Breast epithelium (tissue), 4 donors: Measurements from ENCODE around the gene PTOV1. TPM values are rescaled to one million over a fixed set of nuclear protein-coding genes. Genes with fewer than 3 reads are reported as not detected.

Source experiments
- DNase-seq, 2 donors: peaks; one replicate each; pipeline ENCODE4 v3.0.0-alpha.2; 2019; ENCODE audit warnings: low spot score in 2 of 2
- H3K27ac ChIP-seq, 2 donors: fragments of 200-600 bp; sonication (generic) in 1 of 2; one replicate each; pipeline ENCODE4 v1.5.1; 2016 to 2019; ENCODE audit warnings: mild to moderate bottlenecking in 1 of 2
- H3K27me3 ChIP-seq, 2 donors: fragments of 200-600 bp; sonication (generic) in 1 of 2; one replicate each; pipeline versions ENCODE4 v1.5.1 to v1.6.0; 2017 to 2019; ENCODE audit warnings: control low read depth in 1 of 2, mild to moderate bottlenecking in 1 of 2
- H3K36me3 ChIP-seq: fragments of 200-600 bp; one replicate; pipeline ENCODE4 v1.5.1; 2019
- H3K4me1 ChIP-seq, 2 donors: fragments of 200-600 bp; sonication (generic); one replicate each; pipeline ENCODE4 v1.5.1; 2016 to 2019; ENCODE audit warnings: control low read depth in 1 of 2
- H3K4me3 ChIP-seq, 3 donors: fragments of 200-600 bp; sonication (generic); 1 replicate in 2 of 3; 2 replicates in 1 of 3; pipeline ENCODE4 v1.5.1; 2016 to 2019; ENCODE audit warnings: mild to moderate bottlenecking in 3 of 3, moderate library complexity in 2 of 3
- H3K9me3 ChIP-seq, 2 donors: fragments of 200-600 bp; sonication (generic) in 1 of 2; one replicate each; pipeline ENCODE4 v1.5.1; 2016 to 2019; ENCODE audit warnings: control low read depth in 1 of 2
- POLR2A ChIP-seq: fragments of 450-650 bp; IDR thresholded peaks from one replicate; pipeline ENCODE4 v1.6.1; 2016; ENCODE audit warnings: antibody characterized with exemption, mild to moderate bottlenecking, moderate library complexity
- POLR2AphosphoS5 ChIP-seq, 3 donors: sonication (generic); formaldehyde crosslinking; IDR thresholded peaks; one replicate each; pipeline ENCODE4 v1.6.1; 2017; ENCODE audit warnings: antibody characterized with exemption in 3 of 3
- intact Hi-C: fragments of 100-400 bp; cut with DNase I; formaldehyde crosslinking; loops from one replicate; pipeline ENCODE4 v1.15.1; 2023; ENCODE audit warnings: low total_unique reads
- total RNA-seq, 3 donors: library from RNA; depleted of rRNA; stranded (reverse); fragments of >200 nt; gene quantifications; one replicate each; pipeline ENCODE4 v1.1.0, GENCODE V29; 2016
- TF ChIP-seq, protein P1 (sequence below), 3 donors: fragments of 450-650 bp; IDR thresholded peaks; one replicate each; pipeline ENCODE4 v1.5.1; 2016 to 2017; ENCODE audit warnings: antibody characterized with exemption in 3 of 3, mild to moderate bottlenecking in 3 of 3, moderate library complexity in 3 of 3

PTOV1 gene
- total RNA-seq, 3 donors from 2014 or later = 45.1 to 95.0 (median 90.3) TPM

DNA sequence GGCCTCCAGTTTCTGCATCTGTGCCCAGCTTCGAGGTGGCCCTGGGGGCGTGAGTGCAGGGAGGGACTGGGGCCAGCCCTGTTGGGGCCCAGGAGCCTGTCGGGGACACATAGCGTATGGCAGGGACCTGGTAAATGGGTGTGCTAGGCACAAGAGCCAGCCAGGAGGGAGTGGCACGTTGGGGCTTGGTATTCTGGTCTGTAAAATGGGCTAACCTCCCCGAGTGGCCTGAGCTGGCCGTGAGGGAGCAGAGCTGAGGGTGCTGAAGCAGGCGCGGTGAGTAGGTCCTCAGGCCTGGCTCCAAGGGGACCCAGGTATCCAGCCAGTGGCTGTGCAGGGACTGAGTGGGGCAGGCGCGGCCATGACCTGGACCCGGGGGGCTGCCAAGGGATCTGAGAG, 4.3 kb downstream of the PTOV1 start:
- H3K4me1 ChIP-seq = peaks cover 0 to 9% of the 10 kb centered on the region in 2 donors
- no peaks in the 10 kb centered on the region for H3K27me3 ChIP-seq
- H3K4me3 ChIP-seq = no peak overlapping the region
- intact Hi-C loops = no loop called here
- DNase-seq = no peak
- peaks cover 3% of the 10 kb centered on the region for H3K36me3 ChIP-seq
- TF ChIP-seq POLR2A = no peak
- TF ChIP-seq POLR2AphosphoS5 (IDR thresholded peaks at IDR 0.05) = no peak
- no peaks in the 10 kb centered on the region for H3K9me3 ChIP-seq
- H3K27ac ChIP-seq = peak overlapping the region; percentile 15 to 50

DNA sequence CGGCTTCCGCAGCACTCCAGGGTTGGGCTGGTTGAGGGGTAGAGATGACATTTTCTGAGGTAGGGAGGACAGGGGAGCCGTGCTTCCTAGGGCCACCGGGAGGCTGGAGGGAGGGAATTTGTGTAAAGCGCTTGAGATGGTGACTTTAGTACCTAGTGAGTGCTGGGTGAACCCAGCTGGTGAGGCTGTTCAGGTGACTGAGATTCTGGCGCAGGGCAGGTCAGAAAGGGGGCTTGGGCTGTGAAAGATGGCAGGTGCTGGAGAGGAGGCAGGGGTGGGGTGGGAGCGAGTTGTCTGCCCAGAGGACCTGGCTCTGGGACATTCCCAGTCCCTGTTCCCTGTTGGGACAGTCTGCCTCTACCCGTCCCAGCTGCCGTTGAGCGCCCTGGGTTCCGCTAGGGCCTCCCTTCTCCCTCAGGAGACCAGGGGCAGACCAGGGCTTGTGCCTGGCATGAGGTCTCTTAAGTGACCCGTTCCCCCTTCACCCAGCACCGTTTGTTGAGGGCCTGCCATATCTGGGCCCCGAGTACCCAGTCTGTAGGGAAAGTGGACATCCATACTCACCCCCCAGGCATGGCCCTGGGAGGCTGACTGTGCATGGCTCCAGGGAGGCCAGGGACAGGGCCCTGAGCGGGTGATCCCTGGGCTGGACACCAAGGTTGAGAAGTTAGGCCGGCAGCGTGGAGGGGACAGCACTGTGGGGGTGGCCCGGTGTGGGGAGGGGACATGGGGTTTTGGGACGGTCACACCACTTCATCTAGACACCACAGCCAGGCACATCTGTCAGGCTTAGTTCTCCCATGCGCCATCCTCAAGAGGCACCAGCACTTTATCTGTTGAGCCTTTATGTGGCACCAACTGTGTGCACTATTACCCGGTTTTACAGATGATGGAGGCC, 5.0 kb downstream of the PTOV1 start:
- H3K27ac ChIP-seq = peak overlapping the region; percentile 15 to 50
- intact Hi-C loops = no loop called here
- no peak overlapping the region for H3K4me3 ChIP-seq
- peaks cover 3% of the 10 kb centered on the region for H3K36me3 ChIP-seq
- TF ChIP-seq, protein P1, sequence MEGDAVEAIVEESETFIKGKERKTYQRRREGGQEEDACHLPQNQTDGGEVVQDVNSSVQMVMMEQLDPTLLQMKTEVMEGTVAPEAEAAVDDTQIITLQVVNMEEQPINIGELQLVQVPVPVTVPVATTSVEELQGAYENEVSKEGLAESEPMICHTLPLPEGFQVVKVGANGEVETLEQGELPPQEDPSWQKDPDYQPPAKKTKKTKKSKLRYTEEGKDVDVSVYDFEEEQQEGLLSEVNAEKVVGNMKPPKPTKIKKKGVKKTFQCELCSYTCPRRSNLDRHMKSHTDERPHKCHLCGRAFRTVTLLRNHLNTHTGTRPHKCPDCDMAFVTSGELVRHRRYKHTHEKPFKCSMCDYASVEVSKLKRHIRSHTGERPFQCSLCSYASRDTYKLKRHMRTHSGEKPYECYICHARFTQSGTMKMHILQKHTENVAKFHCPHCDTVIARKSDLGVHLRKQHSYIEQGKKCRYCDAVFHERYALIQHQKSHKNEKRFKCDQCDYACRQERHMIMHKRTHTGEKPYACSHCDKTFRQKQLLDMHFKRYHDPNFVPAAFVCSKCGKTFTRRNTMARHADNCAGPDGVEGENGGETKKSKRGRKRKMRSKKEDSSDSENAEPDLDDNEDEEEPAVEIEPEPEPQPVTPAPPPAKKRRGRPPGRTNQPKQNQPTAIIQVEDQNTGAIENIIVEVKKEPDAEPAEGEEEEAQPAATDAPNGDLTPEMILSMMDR (IDR thresholded peaks at IDR 0.05) = no peak
- TF ChIP-seq POLR2AphosphoS5 (IDR thresholded peaks at IDR 0.05) (no peak), POLR2A (no peak)
- H3K27me3 ChIP-seq = no peaks in the 10 kb centered on the region
- no peaks in the 10 kb centered on the region for H3K9me3 ChIP-seq
- DNase-seq = no peak
- peaks cover 0 to 9% of the 10 kb centered on the region in 2 donors for H3K4me1 ChIP-seq

DNA sequence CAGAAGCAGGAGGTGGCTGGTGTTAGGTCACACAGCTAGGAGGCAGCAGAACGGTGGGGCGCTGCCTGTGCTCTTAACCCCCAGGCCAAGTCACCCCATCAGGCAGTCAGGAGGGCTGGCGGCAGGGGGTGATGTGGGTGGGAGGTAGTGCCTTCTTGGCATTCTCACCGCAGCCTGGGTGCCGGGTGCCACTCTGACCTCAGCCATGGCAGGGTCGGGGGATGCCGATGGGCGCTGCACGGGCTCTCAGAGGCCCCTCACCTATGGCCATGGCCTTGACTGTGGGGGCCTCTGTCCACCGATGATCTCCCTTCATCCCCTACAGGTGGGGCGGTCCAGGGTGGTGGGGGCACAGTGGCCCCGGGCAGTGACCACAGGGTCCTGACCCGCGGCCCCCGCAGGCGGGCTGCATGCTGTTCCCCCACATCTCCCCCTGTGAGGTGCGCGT, 5.6 kb downstream of the PTOV1 start:
- Histone ChIP-seq H3K27me3 (no peaks in the 10 kb centered on the region), H3K27ac (peak overlapping the region in 1 of 2 donors; percentile 50), H3K36me3 (peaks cover 3% of the 10 kb centered on the region), H3K4me1 (peaks cover 0 to 9% of the 10 kb centered on the region in 2 donors), H3K4me3 (no peak overlapping the region), H3K9me3 (no peaks in the 10 kb centered on the region)
- no peak for TF ChIP-seq POLR2AphosphoS5 (IDR thresholded peaks at IDR 0.05)
- TF ChIP-seq, protein P1 (IDR thresholded peaks at IDR 0.05) = no peak
- TF ChIP-seq POLR2A = no peak
- DNase-seq = no peak
- intact Hi-C loops = no loop called here

DNA sequence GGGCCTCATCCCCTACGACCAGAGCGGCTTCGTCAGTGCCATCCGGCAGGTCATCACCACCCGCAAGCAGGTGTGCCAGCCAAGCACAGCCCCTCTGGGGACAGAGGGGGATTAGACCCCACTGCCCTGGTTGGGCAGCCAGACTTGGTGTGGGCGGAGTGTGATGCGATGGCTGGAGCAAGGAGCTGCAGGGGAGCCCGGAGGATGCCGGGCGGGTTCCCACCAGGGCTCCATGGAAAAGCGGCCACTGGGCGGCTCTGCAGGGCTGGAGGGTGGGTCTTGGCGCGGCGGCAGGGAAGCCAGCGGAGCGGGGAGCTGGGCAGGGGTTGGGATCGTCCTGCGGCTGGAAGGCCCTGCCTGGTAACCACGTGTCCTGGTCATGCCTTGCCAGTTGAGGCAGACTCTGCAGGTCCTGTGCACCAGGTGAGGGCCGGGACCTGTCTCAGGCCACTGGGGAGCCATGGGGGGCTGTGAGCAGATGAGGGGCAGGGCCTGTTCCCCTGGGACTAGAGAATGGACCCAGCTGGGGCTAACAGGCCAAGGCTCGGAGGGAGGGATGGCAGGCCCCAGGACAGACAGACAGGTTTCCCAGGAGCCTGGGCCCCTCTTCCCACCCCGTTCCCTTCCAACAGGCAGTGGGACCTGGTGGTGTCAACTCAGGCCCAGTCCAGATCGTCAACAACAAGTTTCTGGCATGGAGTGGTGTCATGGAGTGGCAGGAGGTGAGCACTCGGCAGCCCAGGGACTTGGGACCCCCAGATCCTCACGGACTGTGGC, 6.3 kb downstream of the PTOV1 start:
- H3K4me1 ChIP-seq = peaks cover 0 to 6% of the 10 kb centered on the region in 2 donors
- no peaks in the 10 kb centered on the region for H3K27me3 ChIP-seq
- DNase-seq = no peak
- H3K27ac ChIP-seq = peak overlapping the region in 1 of 2 donors; percentile 7
- intact Hi-C loops = no loop called here
- H3K9me3 ChIP-seq = no peaks in the 10 kb centered on the region
- no peak overlapping the region for H3K4me3 ChIP-seq
- TF ChIP-seq POLR2A (no peak), POLR2AphosphoS5 (IDR thresholded peaks at IDR 0.05) (no peak)
- TF ChIP-seq, protein P1 (IDR thresholded peaks at IDR 0.05) = no peak
- H3K36me3 ChIP-seq = peaks cover 3% of the 10 kb centered on the region

DNA sequence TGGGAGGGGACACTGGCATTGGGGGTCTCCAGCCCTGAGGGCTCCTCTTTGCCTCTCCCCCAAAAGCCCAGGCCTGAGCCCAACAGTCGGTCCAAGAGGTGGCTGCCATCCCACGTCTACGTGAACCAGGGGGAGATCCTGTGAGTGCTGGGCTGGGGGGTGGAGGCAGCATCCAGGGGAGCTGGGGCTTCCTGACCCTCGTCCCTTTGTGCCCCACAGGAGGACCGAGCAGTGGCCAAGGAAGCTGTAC, 6.8 kb downstream of the PTOV1 start:
- H3K4me3 ChIP-seq = no peak overlapping the region
- intact Hi-C loops = no loop called here
- DNase-seq = no peak
- peak overlapping the region in 1 of 2 donors; percentile 7 for H3K27ac ChIP-seq
- H3K27me3 ChIP-seq = no peaks in the 10 kb centered on the region
- TF ChIP-seq POLR2A = no peak
- no peak for TF ChIP-seq POLR2AphosphoS5 (IDR thresholded peaks at IDR 0.05)
- TF ChIP-seq, protein P1 (IDR thresholded peaks at IDR 0.05) = no peak
- H3K9me3 ChIP-seq = no peaks in the 10 kb centered on the region
- peaks cover 3% of the 10 kb centered on the region for H3K36me3 ChIP-seq
- peaks cover 0 to under 1% of the 10 kb centered on the region in 2 donors for H3K4me1 ChIP-seq
